GM12878 (cell line): Measurements from ENCODE around the gene PPM1D. TPM values are rescaled to one million over a fixed set of nuclear protein-coding genes. Genes with fewer than 3 reads are reported as not detected.

Experiments
- BACH1 ChIP-seq: fragments of 450-650 bp; IDR thresholded peaks from 2 replicates; pipeline ENCODE4 v1.6.1; 2017; ENCODE audit warnings: mild to moderate bottlenecking, borderline replicate concordance
- BRCA1 ChIP-seq: IDR thresholded peaks from 2 replicates; pipeline ENCODE4 v1.6.1; 2011; ENCODE audit warnings: low read depth, low read length, improper control_type of control experiment
- E4F1 ChIP-seq: fragments of 450-650 bp; IDR thresholded peaks from 2 replicates; pipeline ENCODE4 v1.6.1; 2018; ENCODE audit warnings: borderline replicate concordance, mild to moderate bottlenecking; ENCODE audit not compliant: partially characterized antibody
- EED ChIP-seq: sonication (generic); IDR thresholded peaks from 2 replicates; pipeline ENCODE4 v1.6.1; 2016; ENCODE audit warnings: antibody characterized with exemption, low read depth
- GATAD2B ChIP-seq: fragments of 450-650 bp; conservative IDR thresholded peaks from 2 replicates; pipeline ENCODE4 v1.6.1; 2017; ENCODE audit warnings: low read depth, mild to moderate bottlenecking, moderate library complexity
- HDGF ChIP-seq: fragments of 450-650 bp; IDR thresholded peaks from 2 replicates; pipeline ENCODE4 v1.6.1; 2016; ENCODE audit warnings: antibody characterized with exemption
- MLLT1 ChIP-seq: fragments of 450-650 bp; IDR thresholded peaks from 2 replicates; pipeline ENCODE4 v1.6.1; 2016; ENCODE audit warnings: mild to moderate bottlenecking
- NR2C2 ChIP-seq: IDR thresholded peaks from 2 replicates; pipeline ENCODE4 v1.6.1; 2011; ENCODE audit warnings: borderline replicate concordance, low read depth; ENCODE audit not compliant: control insufficient read depth, insufficient read length
- PAX5 ChIP-seq: IDR thresholded peaks from 2 replicates; pipeline ENCODE4 v1.6.1; 2011; ENCODE audit warnings: low read depth, low read length, borderline replicate concordance
- POLR2AphosphoS2 ChIP-seq: IDR thresholded peaks from 2 replicates; pipeline ENCODE4 v1.6.1; 2011; ENCODE audit warnings: low read depth, mild to moderate bottlenecking, low read length, improper control_type of control experiment, moderate library complexity
- POLR2AphosphoS5 ChIP-seq: IDR thresholded peaks from 2 replicates; pipeline ENCODE4 v1.6.1; 2011; ENCODE audit warnings: mild to moderate bottlenecking, low read length, inconsistent platforms
- RELB ChIP-seq: fragments of 450-650 bp; IDR thresholded peaks from 2 replicates; pipeline ENCODE4 v1.6.1; 2017; ENCODE audit warnings: low read depth, mild to moderate bottlenecking, moderate library complexity
- SKIL ChIP-seq: fragments of 450-650 bp; IDR thresholded peaks from 2 replicates; pipeline ENCODE4 v1.6.1; 2017; ENCODE audit warnings: mild to moderate bottlenecking, low read depth, inconsistent platforms; ENCODE audit not compliant: poor library complexity, severe bottlenecking
- SP1 ChIP-seq: IDR thresholded peaks from one replicate; pipeline ENCODE4 v1.6.1; 2011; ENCODE audit warnings: low read depth, low read length
- SUZ12 ChIP-seq: fragments of 200-600 bp; sonication (generic); IDR thresholded peaks from one replicate; pipeline ENCODE4 v1.6.1; 2018; ENCODE audit warnings: antibody characterized with exemption, mild to moderate bottlenecking; ENCODE audit not compliant: unreplicated experiment
- TCF3 ChIP-seq: IDR thresholded peaks from 2 replicates; pipeline ENCODE4 v1.6.1; 2012; ENCODE audit warnings: low read depth, mild to moderate bottlenecking, low read length, borderline replicate concordance; ENCODE audit not compliant: insufficient read depth
- YBX1 ChIP-seq: fragments of 450-650 bp; IDR thresholded peaks from 2 replicates; pipeline ENCODE4 v1.6.1; 2016; ENCODE audit warnings: antibody characterized with exemption
- YY1 ChIP-seq: IDR thresholded peaks from 2 replicates; pipeline ENCODE4 v1.6.1; 2011; ENCODE audit warnings: low read depth, mild to moderate bottlenecking, low read length
- ZNF384 ChIP-seq: IDR thresholded peaks from 2 replicates; pipeline ENCODE4 v1.6.1; 2012; ENCODE audit warnings: low read depth, mild to moderate bottlenecking, low read length, improper control_type of control experiment, borderline replicate concordance
- ZZZ3 ChIP-seq: IDR thresholded peaks from 2 replicates; pipeline ENCODE4 v1.6.1; 2011; ENCODE audit warnings: low read depth; ENCODE audit not compliant: control insufficient read depth, insufficient read length
- polyA plus RNA-seq, 11 experiments: library from polyadenylated mRNA; depleted of rRNA in 4 of 11; unstranded in 6 of 11; stranded (reverse) in 5 of 11; fragments of >200 nt; fragmentation: Nextera tagmentation in 4 of 11; fragmentation: Illumina TruSeq in 1 of 11; extraction: Ambion mirVana in 4 of 11; extraction: Trizol in 1 of 11; gene quantifications; 1 replicate in 1 of 11; 2 replicates in 10 of 11; pipeline versions ENCODE4 v1.2.1 to v1.2.3, GENCODE V29; 2011 to 2016; ENCODE audit warnings: inconsistent platforms in 2 of 11, missing spikeins in 2 of 11, low read depth in 1 of 11
- total RNA-seq, 4 experiments: library from RNA; depleted of rRNA in 3 of 4; stranded (reverse); fragments of >200 nt in 3 of 4; fragmentation: Illumina TruSeq in 1 of 4; extraction: Trizol in 1 of 4; gene quantifications; 2 replicates each; pipeline versions ENCODE4 v1.2.1 to v1.2.3, GENCODE V29; 2013 to 2021

PPM1D gene
- total and polyA plus RNA-seq, 10 of the 15 experiments (the other 5 are each of a cell fraction or from before 2014, with no cell fraction given), result 1.9 to 20.8 (median 10.7) TPM

- no peak for TF ChIP-seq TCF3
- no peak for TF ChIP-seq PAX5
- no peak for TF ChIP-seq NR2C2
- no peak for TF ChIP-seq SUZ12
- TF ChIP-seq BRCA1, result no peak
- no peak for TF ChIP-seq POLR2AphosphoS2
- no peak for TF ChIP-seq SP1
- peak; percentile 53; the same call in 1 of the 2 replicates for TF ChIP-seq RELB
- TF ChIP-seq MLLT1, result 0 out of 2 replicates have a peak, but pooled peaks have one; percentile 19
- TF ChIP-seq ZNF384, result no peak
- TF ChIP-seq POLR2AphosphoS5, result no peak
- TF ChIP-seq YBX1, result no peak
- TF ChIP-seq GATAD2B, result peak; percentile 31; the same call in 1 of the 2 replicates
- no peak for TF ChIP-seq HDGF
- no peak for TF ChIP-seq SKIL
- TF ChIP-seq EED, result peak; percentile 65; the same call in 1 of the 2 replicates
- no peak for TF ChIP-seq ZZZ3
- TF ChIP-seq BACH1, result no peak
- TF ChIP-seq E4F1, result no peak
- peak; percentile 32; the same call in 1 of the 2 replicates for TF ChIP-seq YY1
These were observed 775 bp downstream of the PPM1D start (continued) for GRCh38 chr17:60600490-60601446.
